Keratinocyte (primary cell): ENCODE measurements around the gene NPLOC4. TPM values are rescaled to one million over a fixed set of nuclear protein-coding genes. Genes with fewer than 3 reads are reported as not detected.

Experiments used
- DNase-seq: peaks from one replicate; pipeline ENCODE4 v3.0.0-alpha.2; 2011; ENCODE audit warnings: low read depth, missing footprints, low spot score
- FAIRE-seq: peaks from 2 replicates; lab custom pipeline; 2011; peaks lifted over from hg19 to GRCh38; lab: Jason Lieb, UNC
- H2AFZ ChIP-seq: 2 replicates; pipeline ENCODE4 v1.6.0; 2012; ENCODE audit warnings: low read length, control low read depth, inconsistent platforms; ENCODE audit not compliant: control insufficient read depth
- H3K27ac ChIP-seq: 2 replicates; pipeline ENCODE4 v1.5.1; 2011; ENCODE audit warnings: low read length; ENCODE audit not compliant: control insufficient read depth, insufficient read depth
- H3K27me3 ChIP-seq: 3 replicates; pipeline ENCODE4 v1.6.0; 2011; ENCODE audit warnings: low read length; ENCODE audit not compliant: control insufficient read depth, insufficient read depth; ENCODE audit errors: extremely low read depth
- H3K36me3 ChIP-seq, 2 experiments: 2 replicates in 1 of 2; 3 replicates in 1 of 2; pipeline ENCODE4 v1.5.1; 2011; ENCODE audit warnings: low read length in 2 of 2, mild to moderate bottlenecking in 1 of 2; ENCODE audit not compliant: control insufficient read depth in 2 of 2, insufficient read depth in 2 of 2; ENCODE audit errors: extremely low read depth in 1 of 2
- H3K4me1 ChIP-seq: 3 replicates; pipeline ENCODE4 v1.5.1; 2011; ENCODE audit warnings: low read length; ENCODE audit not compliant: control insufficient read depth, insufficient read depth; ENCODE audit errors: extremely low read depth
- H3K4me2 ChIP-seq: 3 replicates; pipeline ENCODE4 v1.6.0; 2011; ENCODE audit warnings: low read depth, low read length; ENCODE audit not compliant: control insufficient read depth, insufficient read depth; ENCODE audit errors: extremely low read depth
- H3K4me3 ChIP-seq, 3 experiments: fragments of 200-600 bp in 1 of 3; sonication (generic) in 1 of 3; 2 replicates in 2 of 3; 3 replicates in 1 of 3; pipeline ENCODE4 v1.5.1; 2011 to 2016; ENCODE audit warnings: low read length in 3 of 3, mild to moderate bottlenecking in 3 of 3, control low read depth in 2 of 3, inconsistent platforms in 1 of 3, low read depth in 1 of 3, mixed read lengths in 1 of 3, mixed run types in 1 of 3, moderate library complexity in 1 of 3; ENCODE audit not compliant: control insufficient read depth in 2 of 3, insufficient read depth in 2 of 3; ENCODE audit errors: extremely low read depth in 1 of 3
- H3K79me2 ChIP-seq: 2 replicates; pipeline ENCODE4 v1.6.0; 2012; ENCODE audit warnings: low read length; ENCODE audit not compliant: control insufficient read depth, insufficient read depth
- H3K9ac ChIP-seq: 3 replicates; pipeline ENCODE4 v1.6.0; 2011; ENCODE audit warnings: low read length; ENCODE audit not compliant: control insufficient read depth, insufficient read depth; ENCODE audit errors: extremely low read depth
- H3K9me1 ChIP-seq: 3 replicates; pipeline ENCODE4 v1.6.0; 2011; ENCODE audit warnings: low read length; ENCODE audit not compliant: control insufficient read depth, insufficient read depth; ENCODE audit errors: extremely low read depth
- H3K9me3 ChIP-seq: 2 replicates; pipeline ENCODE4 v1.5.1; 2012; ENCODE audit warnings: low read depth, low read length; ENCODE audit not compliant: control insufficient read depth
- H4K20me1 ChIP-seq: 3 replicates; pipeline ENCODE4 v1.6.0; 2011; ENCODE audit warnings: low read length; ENCODE audit not compliant: control insufficient read depth, insufficient read depth; ENCODE audit errors: extremely low read depth
- CTCF ChIP-seq, 3 experiments: IDR thresholded peaks in 1 of 3; conservative IDR thresholded peaks in 1 of 3; optimal IDR thresholded peaks in 1 of 3; 2 replicates in 2 of 3; 3 replicates in 1 of 3; pipeline versions ENCODE3 to v1.5.1; 2011; ENCODE audit warnings: low read length in 3 of 3, mild to moderate bottlenecking in 3 of 3, moderate library complexity in 2 of 3, control low read depth in 1 of 3, inconsistent platforms in 1 of 3; ENCODE audit not compliant: insufficient read depth in 2 of 3; ENCODE audit errors: extremely low read depth in 1 of 3
- EZH2 ChIP-seq: IDR thresholded peaks from one replicate; pipeline ENCODE4 v1.6.1; 2012; ENCODE audit warnings: inconsistent platforms, mild to moderate bottlenecking, low read length, moderate library complexity
- dilution Hi-C: fragments of 300-500 bp; cut with MboI; formaldehyde crosslinking; loops from one replicate; pipeline ENCODE4 v1.7.0; 2020; ENCODE audit warnings: low sequenced_read_pairs; ENCODE audit not compliant: extremely low pct_ligation_motif_present
- polyA plus RNA-seq, 5 experiments: library from polyadenylated mRNA; depleted of rRNA in 3 of 5; stranded (reverse) in 3 of 5; stranded (forward) in 1 of 5; unstranded in 1 of 5; fragments of >200 nt; gene quantifications; 1 replicate in 1 of 5; 2 replicates in 3 of 5; 3 replicates in 1 of 5; pipeline versions ENCODE4 v1.2.1 to v1.2.3, GENCODE V29; 2011 to 2012; ENCODE audit warnings: missing spikeins in 2 of 5, low read depth in 1 of 5, low replicate concordance in 1 of 5

The NPLOC4 gene
- polyA plus RNA-seq, 1 donor (not counting 4 experiments of a cell fraction or from before 2014, with no cell fraction given) = 64.0 TPM

DNA sequence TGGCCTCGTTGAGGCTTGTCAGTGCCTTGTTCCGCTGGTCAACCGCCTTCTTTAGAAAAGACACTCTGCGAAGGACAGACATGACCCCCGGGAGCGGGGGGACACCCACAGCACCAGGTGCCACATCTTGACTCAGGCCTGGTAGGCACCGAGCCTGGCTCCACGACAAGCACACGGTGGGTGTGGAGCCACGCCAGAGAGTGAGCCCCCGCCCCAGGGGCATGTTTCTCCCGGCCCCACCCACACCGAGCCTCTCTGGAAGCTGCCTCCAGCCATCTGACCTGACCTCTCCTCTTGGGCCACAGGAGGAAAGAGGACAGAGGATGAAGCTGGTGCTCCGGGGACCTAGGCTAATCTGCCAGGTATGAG lies 89.3 kb downstream of the NPLOC4 start:
- Histone ChIP-seq H3K27ac (no peak overlapping the region), H2AFZ (no peak overlapping the region), H3K36me3 (peaks cover 31 to 42% of the 10 kb centered on the region in 2 experiments), H3K9me1 (no peaks in the 10 kb centered on the region), H3K4me3 (no peak overlapping the region), H3K4me1 (peaks cover 7% of the 10 kb centered on the region), H4K20me1 (no peaks in the 10 kb centered on the region), H3K27me3 (no peaks in the 10 kb centered on the region), H3K9ac (no peak overlapping the region), H3K79me2 (peaks cover 24% of the 10 kb centered on the region), H3K4me2 (no peak overlapping the region), H3K9me3 (no peaks in the 10 kb centered on the region)
- TF ChIP-seq CTCF (optimal IDR thresholded peaks at IDR 0.05 in 1 of 3, IDR thresholded peaks at IDR 0.05 in 1 of 3, conservative IDR thresholded peaks at IDR 0.05 in 1 of 3; ENCODE audit: extremely low read depth in 1 of 3, insufficient read depth in 2 of 3, low read length in 3 of 3) (no peak), EZH2 (no peak)
- dilution Hi-C loops = no loop called here
- FAIRE-seq (no peak), DNase-seq (no peak)

DNA sequence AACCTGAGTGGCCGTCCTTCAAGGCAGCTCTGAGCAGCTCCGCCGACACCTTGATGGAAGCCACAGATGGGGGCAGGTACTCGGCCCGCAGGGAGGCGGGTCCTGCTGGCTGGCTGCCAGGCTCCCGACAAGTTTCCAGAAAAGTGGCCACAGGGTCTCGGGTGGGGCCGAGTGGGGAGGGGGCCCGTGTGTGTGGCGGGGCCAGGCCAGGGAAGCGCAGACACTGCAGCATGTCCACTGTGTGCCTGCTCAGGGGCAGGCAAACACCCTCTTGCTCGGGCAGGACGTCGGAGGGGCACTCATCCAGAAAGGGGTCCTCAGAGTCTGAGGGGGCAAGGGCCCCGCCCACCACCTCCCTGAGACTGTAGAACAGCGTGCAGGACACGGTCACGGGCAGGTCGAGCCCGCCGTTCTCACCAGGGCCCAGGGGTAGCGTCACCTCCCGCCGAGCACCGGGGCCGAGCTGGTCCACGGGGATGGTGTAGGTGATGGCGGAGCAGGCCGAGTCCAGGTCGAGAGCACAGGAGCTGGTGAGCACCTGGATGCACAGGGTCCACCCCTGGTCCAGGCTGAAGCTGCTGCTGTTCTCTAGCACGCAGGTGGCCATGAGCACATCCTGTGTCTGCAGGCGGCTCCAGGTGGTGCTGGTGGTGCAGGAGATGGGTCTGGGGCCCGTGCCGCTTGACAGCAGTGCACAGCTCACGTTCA lies 89.9 kb downstream of the NPLOC4 start:
- no peaks in the 10 kb centered on the region for H4K20me1 ChIP-seq
- peaks cover 24% of the 10 kb centered on the region for H3K79me2 ChIP-seq
- TF ChIP-seq EZH2 = no peak
- no peak for TF ChIP-seq CTCF (optimal IDR thresholded peaks at IDR 0.05 in 1 of 3, IDR thresholded peaks at IDR 0.05 in 1 of 3, conservative IDR thresholded peaks at IDR 0.05 in 1 of 3; ENCODE audit: extremely low read depth in 1 of 3, insufficient read depth in 2 of 3, low read length in 3 of 3)

More for the DNA sequence above, 89.9 kb downstream of the NPLOC4 start:
- no peak for DNase-seq
- no peak for FAIRE-seq
- Histone ChIP-seq H3K4me2 (no peak overlapping the region), H3K9me1 (no peaks in the 10 kb centered on the region), H3K27ac (no peak overlapping the region), H3K9me3 (no peaks in the 10 kb centered on the region), H3K4me1 (peaks cover 7% of the 10 kb centered on the region), H2AFZ (no peak overlapping the region), H3K4me3 (no peak overlapping the region), H3K36me3 (peaks cover 36 to 42% of the 10 kb centered on the region in 2 experiments), H3K9ac (no peak overlapping the region), H3K27me3 (no peaks in the 10 kb centered on the region)
- dilution Hi-C loops = no loop called here
